ENCODE results near the gene FAM216B.

The FAM216B gene

DNA sequence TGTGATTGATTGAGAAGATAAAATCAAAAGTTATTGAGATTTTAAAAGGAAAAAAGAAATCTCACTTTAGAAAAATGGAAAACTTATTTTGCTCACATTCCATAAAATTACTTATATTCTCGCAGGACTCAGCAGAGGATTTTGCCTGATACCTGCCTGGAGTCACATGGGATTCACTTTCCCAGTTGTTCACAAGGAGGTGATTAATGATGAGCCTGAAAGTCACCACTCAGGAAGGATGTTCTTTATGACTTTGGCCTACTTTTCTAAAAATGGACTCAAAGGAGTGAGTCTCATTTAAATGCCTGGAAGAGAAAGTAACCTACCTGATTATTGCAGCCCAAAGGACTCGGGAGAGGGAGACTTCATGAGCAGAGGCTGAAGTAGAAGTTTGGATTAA lies 34.5 kb upstream of the FAM216B start:
- H3K27ac ChIP-seq, result no peak overlapping the region
- no peak for TF ChIP-seq CTCF (conservative IDR thresholded peaks at IDR 0.05)

DNA sequence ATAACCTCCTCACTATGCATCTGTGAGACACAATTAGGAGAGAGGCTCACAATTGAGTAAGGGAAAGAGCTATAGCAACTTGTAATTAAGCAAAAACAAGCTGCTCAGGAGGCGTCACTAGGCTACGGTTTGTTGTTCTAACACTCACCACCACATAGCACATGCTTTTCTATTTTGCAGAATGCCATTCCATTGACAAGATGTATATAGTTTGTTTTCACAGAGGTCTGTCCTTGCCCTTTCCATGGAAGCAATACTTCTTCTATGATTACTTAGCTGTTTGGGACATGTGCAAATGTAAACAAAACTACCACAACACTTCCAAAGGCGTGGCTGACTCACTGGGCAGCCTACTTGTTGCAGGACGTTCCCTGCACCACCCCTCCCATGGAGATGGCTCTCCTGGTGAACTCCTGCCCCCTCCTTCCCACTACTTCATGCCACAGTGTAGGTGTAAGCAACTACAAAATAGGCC lies 33.9 kb upstream of the FAM216B start:
- H3K27ac ChIP-seq, result no peak overlapping the region
- no peak for TF ChIP-seq CTCF (conservative IDR thresholded peaks at IDR 0.05)

- no peak overlapping the region for H3K27ac ChIP-seq
- TF ChIP-seq CTCF (conservative IDR thresholded peaks at IDR 0.05), result no peak
Observed at GRCh38 chr13:42750794-42751193, 30.6 kb upstream of the FAM216B start.

DNA sequence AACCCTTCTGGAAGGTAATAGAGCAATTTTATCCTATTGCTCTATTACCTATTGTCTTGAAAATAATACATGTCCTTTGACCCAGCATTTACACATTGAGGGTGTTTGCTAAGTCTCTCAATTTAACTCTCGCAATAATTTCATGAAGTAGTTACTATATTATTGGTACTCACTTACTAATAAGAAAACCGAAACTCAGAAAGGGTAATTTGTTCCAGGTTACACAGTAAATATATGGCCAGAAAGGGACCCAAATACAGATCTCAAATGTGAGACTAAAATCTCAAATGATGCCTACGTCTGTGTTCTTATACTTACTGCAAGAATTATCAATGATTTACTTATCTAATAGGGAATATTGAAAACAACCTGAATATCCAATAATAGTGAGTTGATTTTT lies 29.7 kb upstream of the FAM216B start:
- no peak overlapping the region for H3K27ac ChIP-seq
- TF ChIP-seq CTCF (conservative IDR thresholded peaks at IDR 0.05), result no peak

- no peak overlapping the region for H3K27ac ChIP-seq
- TF ChIP-seq CTCF (conservative IDR thresholded peaks at IDR 0.05), result no peak
Observed at GRCh38 chr13:42752731-42753130, 28.7 kb upstream of the FAM216B start.

DNA sequence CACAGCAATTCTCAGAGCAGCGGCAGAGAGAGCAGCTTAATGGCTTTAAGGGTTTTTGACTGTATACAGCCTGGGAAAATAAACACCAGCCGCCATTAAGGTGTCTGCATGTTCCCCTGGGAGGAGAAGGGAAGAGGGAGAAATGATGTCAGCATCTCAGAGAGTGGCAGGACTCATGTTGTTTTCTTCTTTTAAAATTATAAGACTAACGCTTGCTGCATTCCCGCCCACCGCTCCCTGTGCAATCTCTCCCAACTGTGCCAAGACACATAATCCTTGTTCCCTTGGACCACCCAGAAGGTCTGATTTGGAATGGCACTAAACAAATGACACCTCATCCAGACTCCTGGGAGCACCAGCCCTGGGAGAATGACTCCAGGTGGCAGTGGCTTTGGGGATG lies 27.7 kb upstream of the FAM216B start:
- no peak for TF ChIP-seq CTCF (conservative IDR thresholded peaks at IDR 0.05)
- H3K27ac ChIP-seq, result no peak overlapping the region

DNA sequence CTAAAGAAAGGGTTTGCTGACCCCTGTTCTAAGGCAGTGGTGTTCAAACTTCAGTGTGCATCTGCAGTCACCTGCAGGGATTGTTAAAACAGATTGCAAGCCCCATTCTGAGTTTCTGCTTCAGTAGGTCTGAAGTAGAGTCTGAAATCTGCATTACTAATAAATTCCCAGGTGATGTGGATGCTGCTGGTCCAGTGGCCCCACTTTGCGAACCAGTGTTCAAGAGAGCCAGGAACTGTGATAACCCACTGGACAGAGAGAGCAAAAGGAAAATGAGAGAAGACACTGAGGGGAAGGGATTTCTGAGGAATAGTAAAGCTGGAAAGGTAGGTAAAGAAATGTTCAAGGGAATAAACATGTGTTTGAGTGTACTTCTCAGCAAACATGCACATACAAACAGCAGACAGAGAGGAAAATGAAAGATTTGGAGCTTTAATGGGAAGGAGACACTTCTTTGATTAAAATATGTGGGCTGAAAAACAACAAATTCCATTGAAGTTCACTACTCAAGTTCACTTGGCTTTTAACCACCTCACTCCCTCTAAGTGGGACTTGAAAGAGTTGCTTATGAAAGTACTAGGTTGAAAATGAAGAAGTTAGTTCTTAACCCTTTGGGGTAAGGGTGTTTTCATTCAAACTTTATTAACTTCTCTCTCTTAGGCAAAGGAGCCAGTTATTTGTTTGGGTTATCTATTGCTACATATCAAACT lies 26.4 kb upstream of the FAM216B start:
- no peak overlapping the region for H3K27ac ChIP-seq
- TF ChIP-seq CTCF (conservative IDR thresholded peaks at IDR 0.05), result no peak
